NOMO-1 treated with dmso at 0.1 percent for 144 hours (cell line): ENCODE measurements around the gene C6orf118.

Experiments used
- DNase-seq: peaks from one replicate; lab custom pipeline; 2025; ENCODE audit not compliant: unreplicated experiment; lab: John Stamatoyannopoulos, UW

C6orf118 gene

GRCh38 chr6:165308926-165309731 lies at the start of gene C6orf118:
Gene C6orf118 (minus strand): TSS chr6:165309605. CDS start chr6:165309586, 19 bp downstream.
- DNase-seq, result no peak

- no peak for DNase-seq
Measured at GRCh38 chr6:165345700-165346099, 36.3 kb upstream of the C6orf118 start.

- DNase-seq, result no peak
Measured at GRCh38 chr6:165340532-165340931, 31.1 kb upstream of the C6orf118 start.

GRCh38 chr6:165325609-165326008 lies 16.2 kb upstream of the C6orf118 start:
- DNase-seq, result no peak

GRCh38 chr6:165321555-165322145 lies 12.2 kb upstream of the C6orf118 start:
- no peak for DNase-seq

GRCh38 chr6:165321150-165321549 lies 11.7 kb upstream of the C6orf118 start:
- no peak for DNase-seq

- no peak for DNase-seq
Measured at GRCh38 chr6:165317723-165318122, 8.3 kb upstream of the C6orf118 start.

- no peak for DNase-seq
Measured at GRCh38 chr6:165306955-165307354, 2.5 kb downstream of the C6orf118 start.

GRCh38 chr6:165301372-165302246 lies 7.8 kb downstream of the C6orf118 start:
- DNase-seq, result no peak

GRCh38 chr6:165300422-165300936 lies 8.9 kb downstream of the C6orf118 start:
- DNase-seq, result no peak

GRCh38 chr6:165298875-165299274 lies 10.5 kb downstream of the C6orf118 start:
- DNase-seq, result no peak

- no peak for DNase-seq
Measured at GRCh38 chr6:165298402-165298801, 11.0 kb downstream of the C6orf118 start.

GRCh38 chr6:165292657-165293056 lies 16.7 kb downstream of the C6orf118 start:
- DNase-seq, result no peak

- no peak for DNase-seq
Measured at GRCh38 chr6:165274611-165275010, 34.8 kb downstream of the C6orf118 start.

- no peak for DNase-seq
Measured at GRCh38 chr6:165272585-165272984, 36.8 kb downstream of the C6orf118 start.

GRCh38 chr6:165268987-165269386 lies 40.4 kb downstream of the C6orf118 start:
- no peak for DNase-seq

GRCh38 chr6:165266621-165267020 lies 42.8 kb downstream of the C6orf118 start:
- no peak for DNase-seq

- no peak for DNase-seq
Measured at GRCh38 chr6:165266191-165266590, 43.2 kb downstream of the C6orf118 start.

GRCh38 chr6:165260462-165260861 lies 48.9 kb downstream of the C6orf118 start:
- DNase-seq, result no peak

GRCh38 chr6:165249808-165250207 lies 59.6 kb downstream of the C6orf118 start:
- DNase-seq, result no peak

- DNase-seq, result no peak
Measured at GRCh38 chr6:165245701-165246100, 63.7 kb downstream of the C6orf118 start.
